ENCODE results near the gene FZD1.

GRCh38 chr7:91299952-91300775 lies 35.9 kb downstream of the FZD1 start:
- TF ChIP-seq POLR2AphosphoS5 (IDR thresholded peaks at IDR 0.05; ENCODE audit: low read depth, low read length) (no peak), POLR2A (IDR thresholded peaks at IDR 0.05; ENCODE audit: low read depth, low read length) (no peak)

Measured in GM12892 (cell line).